GM19328 (cell line): ENCODE data around the gene PCDH9.

Source experiments
- ATAC-seq: cut with Tn5 transposase; IDR thresholded peaks from one replicate; pipeline ENCODE4 v1.9.1; 2021; ENCODE audit warnings: mild to moderate bottlenecking, moderate library complexity; ENCODE audit not compliant: unreplicated experiment

Gene PCDH9

DNA sequence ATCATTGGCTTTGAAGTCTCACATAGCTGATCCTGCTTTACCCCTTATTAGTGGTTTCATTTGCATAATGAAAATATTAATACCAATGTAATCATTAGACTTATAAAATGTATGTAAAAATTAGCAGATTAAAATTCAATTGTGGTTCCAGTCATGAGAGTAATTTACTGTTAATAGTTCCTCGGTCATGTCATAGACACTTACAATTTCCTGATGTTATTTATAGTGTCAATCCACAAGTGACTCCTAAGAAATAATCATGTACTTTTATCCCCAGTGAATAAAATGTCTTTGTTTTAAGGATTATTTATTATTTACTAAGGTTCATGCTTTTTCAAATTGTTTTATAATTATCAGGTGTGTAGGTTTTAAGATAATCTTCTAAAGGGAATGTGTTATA lies 138.5 kb downstream of the PCDH9 start:
- no peak for ATAC-seq

DNA sequence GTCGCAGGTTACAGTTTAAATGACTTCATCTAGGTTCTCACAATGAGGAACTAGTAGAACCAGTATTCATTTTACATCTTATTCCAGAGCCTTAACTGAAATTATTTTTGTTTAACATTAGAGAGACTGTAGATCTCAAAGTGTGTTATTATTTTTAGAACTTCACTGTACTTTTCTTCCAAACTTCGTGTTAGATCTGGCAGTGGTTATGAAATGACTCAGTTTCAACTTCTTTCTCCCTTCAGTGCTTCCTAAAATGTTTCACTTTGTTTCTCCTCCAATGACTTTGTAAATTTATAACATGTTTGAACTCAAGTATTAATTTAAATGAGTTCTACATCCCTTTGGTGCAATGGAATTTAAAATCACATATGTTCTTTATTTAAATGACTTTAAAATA lies 139.3 kb downstream of the PCDH9 start:
- no peak for ATAC-seq

DNA sequence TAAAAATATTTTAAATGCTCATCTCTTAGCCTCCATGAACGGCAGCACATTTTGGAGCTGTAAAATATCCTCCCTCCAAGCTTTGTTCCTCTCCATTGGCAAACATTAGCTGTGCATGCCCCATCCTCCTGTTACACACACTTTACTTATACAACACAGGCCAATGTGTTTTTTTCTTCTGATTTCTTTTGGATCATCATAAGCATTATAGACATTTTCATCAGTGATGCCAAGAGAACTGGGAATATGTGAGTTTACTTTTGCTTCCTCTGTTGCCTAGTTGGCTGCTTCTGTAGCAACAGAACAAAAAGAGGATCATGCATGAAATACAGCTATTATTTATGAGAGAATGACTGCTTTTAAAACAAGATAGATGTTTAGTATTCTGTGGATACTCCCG lies 142.6 kb downstream of the PCDH9 start:
- no peak for ATAC-seq

DNA sequence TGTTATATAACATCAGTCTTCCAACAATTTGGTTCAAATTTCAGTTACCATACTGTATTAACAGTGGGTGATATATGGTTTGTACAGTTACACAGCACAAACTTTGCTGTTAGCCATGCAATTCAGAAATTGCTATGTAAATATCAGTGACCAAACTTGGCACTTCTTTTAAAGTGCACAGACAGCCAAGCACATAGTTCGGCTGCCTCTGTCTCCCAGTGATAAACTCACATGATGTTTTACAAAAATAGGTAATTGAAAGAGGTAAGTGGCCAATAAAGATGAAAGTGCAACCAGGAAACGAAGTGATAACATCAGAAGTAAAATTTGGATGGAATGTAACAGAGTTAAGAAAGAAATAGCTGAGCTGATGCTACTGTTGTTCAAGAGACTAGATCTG lies 143.9 kb downstream of the PCDH9 start:
- no peak for ATAC-seq

DNA sequence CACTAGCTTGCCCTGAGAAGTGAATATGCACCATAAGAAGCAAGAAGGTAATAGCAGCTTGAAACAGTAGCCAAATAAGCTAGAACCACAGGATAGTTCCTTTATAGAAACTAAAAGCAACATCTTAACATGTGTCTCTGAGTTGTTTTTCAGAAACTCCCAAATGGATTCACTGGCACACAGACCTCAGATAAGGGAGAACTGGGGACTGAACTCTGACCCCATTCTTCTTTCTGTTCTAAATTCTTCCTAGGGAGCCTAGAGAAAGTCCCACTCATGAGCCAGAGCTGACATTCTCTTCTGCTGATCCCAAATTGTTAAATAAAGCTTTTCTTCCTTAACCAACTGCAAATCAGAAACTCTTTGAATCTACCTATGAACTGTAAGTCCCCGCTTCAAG lies 146.1 kb downstream of the PCDH9 start:
- ATAC-seq = no peak

DNA sequence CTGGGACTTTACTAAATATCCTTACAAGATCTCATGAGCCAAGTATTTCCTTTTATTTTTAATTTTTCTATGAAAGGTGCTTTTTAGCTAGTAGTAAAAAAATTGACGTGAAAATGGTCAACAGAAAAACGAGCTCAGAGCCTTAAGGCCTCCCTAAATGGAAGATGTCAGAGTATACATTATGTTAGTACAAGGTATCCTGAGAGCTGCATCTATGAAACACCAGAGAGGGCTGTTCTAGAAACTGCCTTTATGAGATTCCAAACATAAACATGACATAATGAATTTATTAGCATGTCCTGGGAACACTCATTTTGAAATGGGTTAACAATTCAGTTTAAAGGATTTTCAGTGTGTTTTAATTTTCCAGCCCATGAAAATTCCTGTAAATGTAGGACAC lies 146.6 kb downstream of the PCDH9 start:
- ATAC-seq = no peak

DNA sequence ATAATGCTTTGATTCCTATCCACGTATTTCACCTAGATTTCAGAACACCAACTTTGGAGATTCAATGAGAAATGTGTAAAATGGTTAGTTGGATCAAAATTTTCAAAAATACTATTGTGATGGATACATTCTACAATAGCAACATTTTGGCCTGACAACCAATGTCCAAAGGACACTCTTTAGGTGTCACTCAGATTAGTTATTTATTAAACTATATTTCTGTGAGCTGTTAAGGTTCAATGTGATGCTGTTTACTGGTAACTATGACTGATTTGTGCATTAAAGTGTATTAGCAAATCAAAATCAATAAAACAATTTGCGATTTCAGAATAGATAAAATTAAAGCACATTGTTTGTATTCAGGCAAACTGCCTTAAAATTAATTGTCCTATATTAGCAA lies 149.8 kb downstream of the PCDH9 start:
- no peak for ATAC-seq

DNA sequence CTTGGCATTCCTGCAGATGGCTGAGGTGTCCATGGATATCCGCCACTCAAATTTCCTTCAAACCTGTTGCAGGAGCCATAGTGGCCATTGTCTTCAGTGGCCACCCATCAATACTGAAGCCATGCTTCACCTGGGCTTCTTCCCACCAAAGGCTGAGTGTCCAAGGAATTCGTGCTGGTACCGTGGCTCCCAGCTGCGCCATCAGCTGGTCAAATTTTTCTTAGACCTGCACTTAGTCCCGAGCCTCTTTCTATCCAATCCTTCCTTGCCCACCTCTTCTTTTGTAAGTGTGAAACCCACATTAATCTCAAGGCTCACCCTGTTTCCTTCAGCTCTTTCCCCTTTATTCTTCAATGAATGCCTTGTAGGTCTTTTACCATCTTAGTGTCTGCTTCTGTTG lies 152.1 kb downstream of the PCDH9 start:
- ATAC-seq = no peak

DNA sequence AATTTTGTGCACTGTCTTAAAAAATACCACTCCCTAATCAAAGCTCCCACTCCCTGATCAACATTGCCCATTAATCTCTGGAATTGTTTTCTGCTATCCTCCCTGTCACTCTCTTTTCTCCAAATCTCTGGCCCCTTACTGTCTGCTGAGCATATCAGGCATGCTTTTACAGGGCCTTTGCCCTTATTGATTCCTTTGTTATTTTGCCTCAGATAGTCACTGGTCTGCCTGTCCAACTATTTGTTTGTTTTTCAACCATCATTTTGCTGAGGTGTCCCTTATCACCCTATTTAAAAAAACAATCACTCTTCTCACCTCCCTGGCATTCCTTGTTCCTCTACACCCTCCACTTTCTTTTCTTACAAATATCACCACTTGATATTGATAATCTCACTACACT lies 153.0 kb downstream of the PCDH9 start:
- ATAC-seq = no peak

DNA sequence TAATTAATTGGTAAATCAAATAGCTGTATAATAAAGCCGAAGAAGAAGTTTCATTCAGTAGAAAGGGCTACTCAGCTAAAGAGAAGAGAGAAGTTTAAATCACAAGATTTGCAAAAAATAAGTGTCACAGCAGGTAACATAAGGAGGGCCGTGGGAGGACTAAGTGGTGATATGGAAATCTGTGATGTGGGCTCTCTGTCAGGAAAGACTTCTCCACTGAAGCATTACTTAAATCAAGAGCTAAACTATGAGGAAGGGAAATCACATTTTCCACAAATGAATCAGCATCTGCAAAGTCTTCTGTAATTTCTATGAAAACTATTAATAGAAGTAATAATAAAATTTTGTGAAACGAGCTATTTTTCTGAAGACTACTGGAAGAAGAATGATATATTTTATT lies 153.8 kb downstream of the PCDH9 start:
- ATAC-seq = no peak

DNA sequence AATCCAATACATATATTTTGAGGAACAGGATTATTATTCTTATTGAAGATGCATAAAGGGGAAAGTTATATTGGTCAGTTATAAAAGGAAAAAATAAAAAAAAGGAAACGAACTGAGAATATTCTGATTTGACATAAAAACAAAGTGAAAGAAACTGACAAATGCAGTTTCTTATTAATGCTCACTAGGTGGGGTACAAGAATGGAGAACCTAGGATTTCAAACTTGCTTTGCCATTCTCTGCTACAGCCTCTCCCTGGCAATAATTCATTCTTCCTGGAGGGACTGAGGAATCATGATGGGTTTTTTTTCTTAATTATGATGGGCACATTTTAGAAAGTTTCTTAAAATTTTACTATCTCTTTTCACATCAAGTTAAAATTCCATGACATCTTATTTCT lies 154.9 kb downstream of the PCDH9 start:
- ATAC-seq = no peak

DNA sequence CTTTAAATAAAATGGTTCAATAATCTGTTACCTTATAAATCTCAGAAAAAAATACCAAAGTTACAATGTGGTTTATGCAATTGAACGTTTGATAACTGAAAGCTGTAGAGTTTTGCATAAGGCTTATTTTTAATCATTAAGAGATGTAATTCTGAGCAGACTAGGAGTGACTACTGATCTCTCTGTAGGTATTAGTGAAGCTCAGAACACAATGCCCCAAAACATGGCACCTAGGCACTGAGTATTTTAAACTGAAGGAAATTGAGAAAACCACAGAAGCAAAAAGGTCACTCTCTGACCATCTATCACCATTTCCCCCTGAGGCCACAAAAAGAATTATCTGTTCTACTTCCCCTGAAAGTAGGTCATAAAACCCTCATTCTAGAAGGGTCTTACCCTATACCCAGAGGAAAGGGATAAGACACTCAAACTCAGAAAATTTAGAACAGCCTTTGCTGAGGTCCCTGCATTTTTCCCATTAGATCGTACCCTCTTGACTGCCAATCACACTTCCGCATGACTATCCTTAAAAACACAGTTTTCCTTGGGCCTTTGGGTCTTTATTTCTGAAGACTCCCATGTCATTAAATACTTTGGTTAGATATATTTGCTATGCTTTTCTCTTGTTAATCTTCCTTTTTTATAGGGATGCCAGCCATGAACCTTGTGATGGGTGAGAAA lies 158.1 kb downstream of the PCDH9 start:
- ATAC-seq = no peak

DNA sequence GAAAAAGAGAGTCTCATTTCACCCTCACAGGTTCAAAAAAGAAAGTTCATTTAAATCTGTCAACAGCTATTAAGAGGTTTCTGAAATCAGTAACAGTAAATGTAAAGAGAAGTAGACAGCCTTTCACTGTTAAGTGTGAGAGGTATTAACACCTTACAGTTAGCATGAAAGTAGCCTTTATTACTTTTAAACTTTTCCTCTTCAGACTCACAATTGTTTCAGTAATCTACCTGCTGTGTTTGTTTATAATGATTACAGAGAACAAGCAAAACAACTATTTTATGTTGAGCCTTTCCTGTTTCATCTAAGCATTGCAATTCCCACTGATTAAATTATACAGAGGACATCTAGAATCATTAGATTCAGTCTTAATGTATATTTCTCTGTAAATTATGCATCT lies 159.8 kb downstream of the PCDH9 start:
- no peak for ATAC-seq

DNA sequence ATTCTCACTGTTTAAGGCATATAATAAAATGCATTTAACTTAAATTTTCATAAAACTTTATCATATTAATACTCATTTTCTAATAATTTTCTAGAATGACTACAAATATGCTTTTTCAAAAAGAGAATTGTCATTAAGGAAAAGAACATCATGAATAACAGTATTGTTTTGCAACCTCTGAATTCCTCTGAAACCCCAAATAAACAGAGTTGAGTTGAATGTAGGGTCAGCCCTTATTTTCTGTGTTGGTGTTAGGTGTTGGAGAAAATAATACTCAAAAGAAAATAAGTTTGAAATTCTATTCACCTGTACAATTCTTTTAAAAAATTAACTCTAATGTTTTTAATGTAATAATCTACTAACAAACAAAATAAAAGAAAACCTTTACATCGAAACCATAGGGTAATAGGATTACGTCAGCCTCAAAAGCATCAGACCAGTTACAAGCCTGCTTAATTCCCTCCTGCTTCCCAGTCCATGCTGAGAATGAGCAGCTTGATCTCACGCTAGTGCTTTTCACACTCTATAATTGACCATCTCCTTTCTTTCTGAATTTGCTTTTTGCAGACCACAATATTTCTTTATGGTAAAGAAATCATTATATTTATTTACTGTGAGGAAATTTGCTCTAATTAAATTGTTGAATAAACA lies 160.9 kb downstream of the PCDH9 start:
- no peak for ATAC-seq

DNA sequence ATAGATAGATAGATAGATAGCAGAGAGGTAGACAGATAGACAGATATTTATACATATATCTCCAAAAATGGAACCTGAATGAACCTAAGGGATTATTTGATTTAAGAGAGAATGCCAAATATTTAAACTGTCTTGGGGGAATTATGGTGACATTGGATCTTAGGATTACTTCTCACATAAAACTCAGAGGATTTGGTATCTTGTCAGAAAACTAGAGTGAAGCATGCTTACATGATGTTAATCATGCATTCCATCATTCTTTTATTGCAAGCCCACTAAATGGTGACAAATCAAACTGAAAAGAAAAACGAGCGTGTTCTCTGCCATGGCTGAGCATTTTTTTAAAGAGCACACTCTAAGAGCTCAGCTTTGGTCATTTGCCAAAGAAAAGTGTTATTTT lies 165.2 kb downstream of the PCDH9 start:
- no peak for ATAC-seq

DNA sequence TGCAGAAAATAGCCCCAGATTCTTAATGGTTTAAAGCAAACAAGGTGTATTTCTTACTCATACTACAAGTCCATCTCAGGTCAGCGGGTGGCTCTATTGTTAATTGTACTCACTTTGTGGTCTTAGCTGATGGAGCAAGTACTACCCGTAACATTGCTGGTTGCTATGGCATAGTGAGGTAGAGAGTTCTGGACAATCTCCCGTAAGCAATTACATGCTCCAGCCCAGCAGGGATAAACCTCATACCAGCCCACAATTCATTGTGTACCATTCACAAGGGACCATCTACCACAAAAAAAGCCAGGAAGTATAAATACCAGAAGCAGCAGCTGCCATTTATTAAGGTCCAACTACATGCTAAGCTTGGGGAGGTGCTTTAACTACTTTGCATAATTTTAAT lies 167.1 kb downstream of the PCDH9 start:
- ATAC-seq = no peak

DNA sequence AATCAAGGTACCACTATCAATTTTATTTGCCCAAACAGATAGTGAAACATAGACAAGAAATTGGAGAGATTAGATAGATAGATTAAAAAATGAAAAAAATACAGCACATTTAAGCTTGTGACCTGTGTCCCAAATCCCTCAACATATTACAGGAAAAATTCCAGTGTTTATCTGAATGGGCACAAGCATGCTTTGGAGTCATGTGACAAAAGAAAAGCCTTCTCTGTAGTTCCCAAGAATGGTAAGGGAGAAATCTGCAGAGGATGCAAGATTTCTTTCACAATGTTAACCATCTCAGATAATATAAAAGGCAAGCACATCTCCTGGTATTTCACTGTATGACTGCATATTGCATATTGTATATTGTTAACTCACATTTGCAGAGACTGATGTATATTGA lies 168.0 kb downstream of the PCDH9 start:
- ATAC-seq = no peak

DNA sequence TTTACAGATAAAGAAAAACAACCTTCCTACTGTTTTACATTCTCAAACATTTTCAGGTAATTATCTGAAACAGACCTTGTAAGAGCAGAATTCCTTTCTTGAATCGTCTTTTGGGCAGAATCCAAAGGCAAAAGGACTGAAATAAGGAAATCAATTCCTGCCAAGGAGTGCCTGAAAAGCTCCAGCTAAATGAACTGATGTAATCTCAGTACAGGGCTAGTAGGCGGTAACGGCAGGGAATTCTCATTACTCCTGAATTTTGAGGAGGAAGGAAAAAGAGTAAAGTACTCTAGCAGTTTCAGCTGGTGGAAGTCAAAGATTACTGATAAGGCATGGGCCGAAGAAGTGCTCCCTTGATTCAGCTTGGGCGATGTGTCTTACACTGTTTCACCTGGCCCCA lies 168.4 kb downstream of the PCDH9 start:
- ATAC-seq = no peak

DNA sequence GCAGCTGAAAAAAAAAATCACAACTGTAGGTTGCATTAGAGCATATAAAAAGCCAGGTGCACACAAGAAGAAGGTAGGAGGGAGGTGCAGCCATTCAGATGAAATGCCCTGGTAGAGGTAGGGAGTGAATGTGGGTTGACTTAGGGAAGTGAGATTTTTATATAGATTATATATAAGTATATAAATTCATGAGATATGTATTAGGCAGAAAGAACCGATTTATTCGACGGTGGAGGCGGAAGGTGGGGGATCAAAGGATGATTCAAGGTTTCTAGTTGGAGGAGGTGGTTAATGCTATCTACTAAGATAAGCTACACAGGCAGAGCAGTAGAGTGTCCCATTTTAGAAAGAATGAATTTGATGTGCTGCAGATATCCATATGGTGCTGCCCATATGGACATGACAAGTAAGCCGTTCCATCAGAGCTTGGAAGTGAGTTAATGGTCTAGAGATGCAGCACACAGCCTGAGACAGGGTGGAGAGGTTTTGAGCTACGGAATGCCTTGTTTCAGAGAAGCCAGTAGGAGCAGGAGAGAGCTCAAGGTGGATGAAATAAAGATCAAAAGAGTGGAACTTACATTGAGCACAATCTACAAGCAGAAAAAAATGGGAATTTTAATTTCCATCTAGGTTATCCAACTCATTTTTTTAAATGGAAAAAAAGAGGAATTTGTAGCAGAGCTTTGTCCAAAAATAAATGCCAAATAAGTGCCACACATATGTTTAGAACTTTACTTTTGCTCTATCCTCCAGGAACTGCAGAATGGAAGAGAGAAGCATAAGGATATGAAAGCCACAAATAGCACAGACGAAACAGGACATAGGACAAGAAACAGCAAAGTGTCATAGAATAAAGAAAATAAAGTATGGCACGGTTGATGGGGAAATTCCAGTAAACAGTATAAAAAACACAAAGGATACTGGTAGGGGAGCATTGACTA lies 177.3 kb downstream of the PCDH9 start:
- ATAC-seq = no peak

DNA sequence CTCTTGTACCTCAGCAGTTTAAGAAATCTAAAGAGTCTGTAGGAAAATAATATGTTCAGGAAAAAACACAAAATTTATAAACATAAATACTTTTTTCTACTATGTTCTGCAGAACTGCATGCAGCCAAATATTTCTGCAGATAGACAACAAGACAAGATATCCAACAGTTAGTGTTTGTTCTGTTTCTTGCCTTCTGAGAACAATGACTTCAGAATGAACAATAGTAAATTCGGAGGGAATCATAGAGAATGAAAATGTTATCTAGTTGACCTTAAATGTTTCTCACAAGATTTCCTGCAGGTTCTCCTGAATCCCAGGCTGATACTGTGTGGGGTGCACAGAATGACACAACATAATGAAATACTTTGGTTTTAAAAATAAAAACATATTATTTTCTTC lies 180.4 kb downstream of the PCDH9 start:
- ATAC-seq = no peak

DNA sequence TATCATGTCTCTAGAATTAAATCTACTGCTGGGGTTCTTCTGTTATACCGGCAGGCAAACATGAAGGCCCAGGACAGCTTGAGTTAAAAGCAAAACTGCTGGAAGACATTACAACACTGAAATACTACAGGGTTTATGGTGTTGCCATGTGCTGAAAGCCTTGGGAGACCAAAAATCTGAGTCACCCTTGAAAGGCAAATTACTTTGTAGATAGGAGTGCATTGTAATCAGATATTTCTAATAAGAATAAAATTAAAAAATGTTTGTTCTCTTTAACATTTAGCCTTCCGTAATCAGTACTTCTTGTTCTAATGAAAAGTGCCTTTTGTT lies 181.3 kb downstream of the PCDH9 start:
- ATAC-seq = no peak
